ENCODE measurements around the gene GALNT10.

DNA sequence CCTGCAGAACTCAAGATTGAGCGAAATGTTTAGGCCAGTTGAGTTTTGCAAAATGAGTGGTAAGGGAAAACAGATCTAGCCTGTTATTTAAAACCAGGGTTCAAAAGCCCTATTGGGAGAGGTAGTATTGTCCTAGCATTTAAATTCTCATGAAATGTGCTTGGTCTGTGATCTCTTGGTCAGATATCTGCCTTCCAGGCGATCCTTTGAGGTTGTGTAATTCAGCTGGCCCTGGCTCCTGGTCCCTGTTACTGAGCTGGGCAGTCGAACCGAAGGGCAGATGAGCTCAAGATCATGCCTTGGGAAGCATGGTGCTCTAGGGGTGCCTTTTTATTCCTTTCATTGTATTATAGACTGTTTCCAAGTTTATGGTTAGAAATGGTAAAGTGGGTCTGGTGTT lies 269.6 kb downstream of the GALNT10 start:
- TF ChIP-seq, protein P1, sequence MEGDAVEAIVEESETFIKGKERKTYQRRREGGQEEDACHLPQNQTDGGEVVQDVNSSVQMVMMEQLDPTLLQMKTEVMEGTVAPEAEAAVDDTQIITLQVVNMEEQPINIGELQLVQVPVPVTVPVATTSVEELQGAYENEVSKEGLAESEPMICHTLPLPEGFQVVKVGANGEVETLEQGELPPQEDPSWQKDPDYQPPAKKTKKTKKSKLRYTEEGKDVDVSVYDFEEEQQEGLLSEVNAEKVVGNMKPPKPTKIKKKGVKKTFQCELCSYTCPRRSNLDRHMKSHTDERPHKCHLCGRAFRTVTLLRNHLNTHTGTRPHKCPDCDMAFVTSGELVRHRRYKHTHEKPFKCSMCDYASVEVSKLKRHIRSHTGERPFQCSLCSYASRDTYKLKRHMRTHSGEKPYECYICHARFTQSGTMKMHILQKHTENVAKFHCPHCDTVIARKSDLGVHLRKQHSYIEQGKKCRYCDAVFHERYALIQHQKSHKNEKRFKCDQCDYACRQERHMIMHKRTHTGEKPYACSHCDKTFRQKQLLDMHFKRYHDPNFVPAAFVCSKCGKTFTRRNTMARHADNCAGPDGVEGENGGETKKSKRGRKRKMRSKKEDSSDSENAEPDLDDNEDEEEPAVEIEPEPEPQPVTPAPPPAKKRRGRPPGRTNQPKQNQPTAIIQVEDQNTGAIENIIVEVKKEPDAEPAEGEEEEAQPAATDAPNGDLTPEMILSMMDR (IDR thresholded peaks at IDR 0.05; ENCODE audit: insufficient read depth, low read length), result no peak
- TF ChIP-seq POLR2AphosphoS5 (IDR thresholded peaks at IDR 0.05; ENCODE audit: low read depth), result no peak
- TF ChIP-seq, protein P2, sequence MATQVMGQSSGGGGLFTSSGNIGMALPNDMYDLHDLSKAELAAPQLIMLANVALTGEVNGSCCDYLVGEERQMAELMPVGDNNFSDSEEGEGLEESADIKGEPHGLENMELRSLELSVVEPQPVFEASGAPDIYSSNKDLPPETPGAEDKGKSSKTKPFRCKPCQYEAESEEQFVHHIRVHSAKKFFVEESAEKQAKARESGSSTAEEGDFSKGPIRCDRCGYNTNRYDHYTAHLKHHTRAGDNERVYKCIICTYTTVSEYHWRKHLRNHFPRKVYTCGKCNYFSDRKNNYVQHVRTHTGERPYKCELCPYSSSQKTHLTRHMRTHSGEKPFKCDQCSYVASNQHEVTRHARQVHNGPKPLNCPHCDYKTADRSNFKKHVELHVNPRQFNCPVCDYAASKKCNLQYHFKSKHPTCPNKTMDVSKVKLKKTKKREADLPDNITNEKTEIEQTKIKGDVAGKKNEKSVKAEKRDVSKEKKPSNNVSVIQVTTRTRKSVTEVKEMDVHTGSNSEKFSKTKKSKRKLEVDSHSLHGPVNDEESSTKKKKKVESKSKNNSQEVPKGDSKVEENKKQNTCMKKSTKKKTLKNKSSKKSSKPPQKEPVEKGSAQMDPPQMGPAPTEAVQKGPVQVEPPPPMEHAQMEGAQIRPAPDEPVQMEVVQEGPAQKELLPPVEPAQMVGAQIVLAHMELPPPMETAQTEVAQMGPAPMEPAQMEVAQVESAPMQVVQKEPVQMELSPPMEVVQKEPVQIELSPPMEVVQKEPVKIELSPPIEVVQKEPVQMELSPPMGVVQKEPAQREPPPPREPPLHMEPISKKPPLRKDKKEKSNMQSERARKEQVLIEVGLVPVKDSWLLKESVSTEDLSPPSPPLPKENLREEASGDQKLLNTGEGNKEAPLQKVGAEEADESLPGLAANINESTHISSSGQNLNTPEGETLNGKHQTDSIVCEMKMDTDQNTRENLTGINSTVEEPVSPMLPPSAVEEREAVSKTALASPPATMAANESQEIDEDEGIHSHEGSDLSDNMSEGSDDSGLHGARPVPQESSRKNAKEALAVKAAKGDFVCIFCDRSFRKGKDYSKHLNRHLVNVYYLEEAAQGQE (IDR thresholded peaks at IDR 0.05; ENCODE audit: insufficient replicate concordance, low read depth), result no peak
- no peak for TF ChIP-seq GABPA (IDR thresholded peaks at IDR 0.05; ENCODE audit: low read depth)
- no peak for TF ChIP-seq SPI1 (IDR thresholded peaks at IDR 0.05; ENCODE audit: borderline replicate concordance, low read depth)

Data from HL-60 (cell line).